Muscle of back (tissue), 11 donors: ENCODE data around the gene ALOX15. TPM values are rescaled to one million over a fixed set of nuclear protein-coding genes. Genes with fewer than 3 reads are reported as not detected.
"Not testable (repeated sequence)": the region's sequence is repeated elsewhere in the genome, so short reads cannot be mapped to it uniquely, and the experiment has no call there.

Source experiments
- DNase-seq, 3 donors: peaks; one replicate each; pipeline versions ENCODE4 v3.0.0 to v3.0.0-alpha.2; 2013
- polyA plus RNA-seq, 10 donors: library from polyadenylated mRNA; unstranded; fragments of 120-200 nt; gene quantifications; one replicate each; pipeline ENCODE4 v1.2.1, GENCODE V29; 2013; ENCODE audit not compliant: insufficient read length in 10 of 10

ALOX15 gene
- polyA plus RNA-seq, 10 donors, result 0.25 to 1.1 (median 0.44) TPM

DNA sequence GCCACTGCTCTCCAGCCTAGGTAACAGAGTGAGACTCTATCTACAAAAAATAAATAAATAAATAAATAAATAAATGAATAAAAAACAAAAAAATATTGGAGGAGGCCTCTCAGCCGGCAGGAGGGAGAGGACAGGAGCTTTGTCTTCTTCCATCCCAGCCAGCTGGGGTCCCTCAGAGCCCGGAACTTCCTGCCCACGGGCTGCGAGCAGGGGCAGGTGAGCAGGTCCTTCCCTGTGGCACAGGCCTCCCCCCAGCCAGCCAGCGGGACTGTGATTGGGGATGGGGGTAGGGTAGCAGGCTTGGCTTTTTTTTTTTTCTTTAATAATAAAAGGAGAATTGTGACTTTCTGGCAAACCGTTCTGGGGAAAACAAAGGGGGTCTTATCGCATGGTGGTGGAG lies 47.1 kb downstream of the ALOX15 start:
- DNase-seq, result no peak

DNA sequence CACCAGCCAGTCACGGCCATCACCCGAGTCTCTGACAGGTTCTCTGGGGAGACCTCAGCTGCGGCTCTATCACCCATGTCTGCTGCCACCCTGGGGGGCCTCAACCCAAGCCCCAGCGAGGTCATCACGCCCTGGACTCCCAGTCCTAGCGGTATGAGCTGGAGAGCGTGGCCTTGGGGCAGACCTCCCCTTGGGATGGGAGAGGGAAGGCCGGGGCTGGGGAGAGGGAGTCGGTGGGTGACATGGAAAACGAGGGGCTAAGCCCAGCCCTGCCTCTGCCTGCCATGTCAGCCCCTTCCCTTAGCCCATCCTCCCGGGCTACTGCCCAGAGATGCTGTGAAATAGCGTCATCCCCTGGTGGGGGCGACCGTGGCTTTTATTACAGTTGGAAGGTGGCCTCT lies 48.5 kb downstream of the ALOX15 start:
- no peak for DNase-seq

DNA sequence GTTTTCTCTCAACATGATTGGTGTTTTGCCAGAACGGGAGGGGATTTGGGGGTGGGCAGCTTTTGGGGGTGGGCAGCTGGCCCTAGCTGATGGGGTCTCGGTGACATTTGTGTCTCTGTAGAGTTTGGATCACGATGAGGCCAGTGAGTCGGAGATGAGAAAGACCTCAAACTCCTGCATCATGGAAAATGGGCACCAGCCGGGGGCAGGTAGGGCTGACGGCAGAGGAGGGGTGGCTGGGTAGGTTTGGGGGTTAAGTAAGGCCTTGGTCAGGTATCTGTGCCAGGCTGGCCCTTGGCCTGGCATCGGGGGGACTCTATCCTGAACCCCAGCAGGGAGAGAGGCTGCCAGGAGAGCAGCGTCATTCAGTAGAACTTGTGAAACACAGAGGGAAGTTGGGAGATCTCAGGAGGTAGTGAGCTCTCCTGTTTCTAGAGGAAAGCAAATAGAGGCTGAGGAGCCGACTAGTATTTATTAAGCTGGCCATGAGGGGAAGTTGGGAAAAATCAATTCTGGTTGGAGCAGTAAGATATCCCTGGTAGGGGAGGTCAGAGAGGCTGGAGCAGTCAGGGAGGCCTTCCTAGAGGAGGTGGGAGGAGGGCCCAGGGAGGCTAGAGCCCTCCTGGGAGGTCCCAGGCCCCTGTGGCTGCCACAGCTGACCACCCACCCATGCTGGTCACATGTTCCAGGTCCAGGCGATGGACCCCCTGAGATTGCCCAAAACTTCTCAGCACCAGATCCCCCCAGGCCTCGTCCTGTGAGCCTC lies 49.1 kb downstream of the ALOX15 start:
- DNase-seq, result no peak

DNA sequence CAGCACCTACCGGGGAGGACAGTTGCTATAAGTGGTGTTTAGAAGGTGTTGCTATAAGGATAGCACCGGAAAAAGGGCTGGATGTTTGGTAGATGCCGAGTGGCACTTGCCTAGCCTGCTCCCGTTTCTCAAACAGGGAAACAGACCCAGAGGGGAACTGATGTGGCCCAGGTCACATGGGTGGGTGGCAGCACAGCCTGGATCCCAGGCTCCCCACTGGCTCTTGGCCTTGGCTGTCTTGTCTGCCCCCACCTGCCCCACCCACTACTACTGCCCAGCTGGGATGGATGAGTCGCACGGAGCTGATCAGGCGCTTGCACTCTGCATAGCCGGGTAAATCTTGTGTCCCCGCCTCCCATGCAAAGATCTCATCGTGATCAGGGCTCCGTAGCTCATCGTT lies 49.9 kb downstream of the ALOX15 start:
- DNase-seq, result no peak

DNA sequence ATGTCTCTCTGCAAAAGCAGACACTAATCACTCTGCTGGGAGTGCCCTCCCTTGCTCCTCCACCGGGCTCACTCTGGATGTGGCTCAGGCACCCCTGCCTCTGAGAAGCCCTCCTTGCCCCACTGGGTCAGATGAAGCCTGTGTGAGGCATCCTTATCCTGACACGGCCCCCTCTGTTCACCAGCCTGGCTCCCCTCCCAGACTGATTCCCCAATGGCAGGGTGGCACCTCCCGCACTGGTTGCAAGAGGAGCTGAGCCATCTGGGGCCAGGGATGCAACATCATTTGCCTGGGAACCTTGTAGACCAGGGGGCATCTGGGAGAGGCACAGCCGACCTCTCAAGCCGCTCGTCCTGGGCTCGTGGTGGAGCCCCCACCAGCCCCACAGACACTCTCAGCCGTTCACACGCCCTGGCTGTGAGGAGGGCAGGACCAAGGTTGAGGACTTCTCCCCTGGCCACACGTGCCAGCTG lies 50.5 kb downstream of the ALOX15 start:
- DNase-seq, result no peak

DNA sequence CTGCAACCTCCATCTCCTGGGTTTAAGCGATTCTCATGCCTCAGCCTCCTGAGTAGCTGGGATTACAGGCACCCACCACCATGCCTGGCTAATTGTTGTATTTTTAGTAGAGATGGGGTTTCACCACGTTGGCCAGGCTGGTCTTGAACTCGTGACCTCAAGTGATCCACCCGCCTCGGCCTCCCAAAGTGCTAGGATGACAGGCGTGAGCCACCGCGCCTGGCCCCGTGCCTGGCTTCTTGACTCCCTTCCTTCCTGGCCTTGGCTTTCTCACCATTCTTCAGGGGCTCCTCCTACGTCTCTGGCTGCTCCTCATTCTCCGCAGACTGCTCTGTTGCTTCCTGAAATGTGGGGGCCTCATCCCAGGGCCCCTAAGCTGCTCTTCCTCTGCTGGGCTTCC lies 51.4 kb downstream of the ALOX15 start:
- not testable (repeated sequence) for DNase-seq

DNA sequence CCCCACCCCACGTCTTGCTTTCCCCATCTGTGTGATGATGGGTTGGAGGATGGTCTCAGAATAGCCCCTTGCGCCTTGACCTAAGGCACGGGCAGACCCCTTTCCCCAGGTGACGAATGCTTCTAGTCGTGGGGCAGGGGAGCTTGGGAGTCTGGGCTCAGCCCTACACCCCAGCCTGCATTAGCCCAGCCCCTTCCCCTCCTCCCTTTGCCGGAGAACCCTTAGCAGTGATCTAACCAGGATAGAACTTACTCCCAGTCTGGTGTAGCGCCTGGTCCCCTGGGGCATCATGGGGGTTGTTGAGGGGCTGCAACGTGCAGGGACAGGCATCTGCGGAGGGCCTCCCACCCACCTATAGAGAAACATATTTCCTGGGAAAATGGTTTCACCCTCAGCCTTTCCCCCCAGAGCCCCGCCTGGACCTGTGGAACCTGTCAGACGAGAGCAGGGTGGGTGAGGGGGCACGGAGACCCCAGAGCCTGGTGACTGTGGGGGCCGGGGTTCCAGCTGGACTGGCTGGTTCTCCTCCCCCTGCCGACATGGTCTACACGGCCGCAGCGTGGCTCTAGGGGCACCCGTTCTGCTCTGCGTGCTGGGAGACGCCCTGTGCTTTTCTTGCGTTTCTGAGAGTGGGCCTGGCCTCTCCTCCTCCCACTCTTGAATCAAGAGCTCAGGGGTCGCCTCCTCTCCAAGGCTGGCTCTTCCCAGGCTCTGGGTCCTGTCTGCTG lies 52.4 kb downstream of the ALOX15 start:
- no peak for DNase-seq

DNA sequence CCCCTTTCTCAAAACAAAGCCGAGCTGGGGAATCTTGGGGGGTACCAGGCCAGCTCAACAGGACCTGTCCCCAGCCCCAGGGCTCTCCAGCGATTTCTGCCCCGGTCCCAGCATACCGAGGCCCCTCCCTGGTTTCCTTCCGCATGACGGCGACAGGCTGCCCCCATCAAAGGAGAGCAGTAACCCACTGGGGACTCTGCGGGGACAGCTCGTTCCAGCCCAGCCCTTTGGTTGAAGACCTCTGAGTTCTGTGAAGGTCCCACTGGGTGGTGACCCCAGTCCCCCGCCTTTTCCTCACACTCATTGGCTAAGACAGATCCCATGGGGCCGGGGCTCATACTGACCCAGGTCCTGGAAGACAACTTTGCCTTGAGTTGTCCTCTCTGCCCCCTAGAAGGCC lies 53.1 kb downstream of the ALOX15 start:
- DNase-seq, result no peak

DNA sequence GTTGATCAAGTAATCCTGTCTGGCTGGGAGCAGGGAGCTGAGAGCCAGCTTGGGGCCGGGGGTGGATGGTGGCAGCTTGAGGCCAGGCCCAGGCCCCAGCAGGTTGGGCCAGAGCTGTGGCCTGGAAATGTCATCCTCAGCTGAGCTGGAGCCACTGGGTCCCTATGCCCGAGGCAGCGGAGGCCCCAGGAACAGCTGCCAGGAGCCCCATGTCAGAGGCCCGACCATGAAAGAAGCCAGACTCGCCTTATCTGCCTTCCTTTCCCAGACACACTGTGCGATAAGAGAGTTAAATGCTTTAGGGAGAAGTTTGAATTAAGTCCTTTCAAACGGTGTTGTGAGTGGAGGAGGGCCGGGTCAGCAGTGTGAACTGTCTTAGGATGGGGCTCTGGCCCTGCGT lies 53.7 kb downstream of the ALOX15 start:
- no peak for DNase-seq

DNA sequence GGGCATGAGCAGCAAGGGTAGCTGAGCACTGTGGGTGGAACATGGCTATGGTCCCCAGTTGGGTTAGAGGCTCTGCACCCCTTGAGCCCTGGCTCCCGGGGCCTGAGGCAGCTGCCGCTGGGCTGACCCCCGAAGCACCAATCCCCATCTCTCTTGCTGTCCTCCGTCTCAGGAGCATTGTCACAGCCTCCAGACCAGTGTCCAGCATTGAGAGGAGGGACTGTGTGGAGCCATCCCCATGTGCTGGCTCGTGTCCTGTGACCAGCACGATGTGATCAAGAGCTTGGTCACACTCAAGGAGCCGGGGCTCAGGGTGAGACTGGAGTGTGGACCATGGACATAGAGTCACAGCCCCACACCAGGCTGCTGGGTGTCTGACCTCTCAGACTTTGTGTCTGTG lies 54.3 kb downstream of the ALOX15 start:
- no peak for DNase-seq

DNA sequence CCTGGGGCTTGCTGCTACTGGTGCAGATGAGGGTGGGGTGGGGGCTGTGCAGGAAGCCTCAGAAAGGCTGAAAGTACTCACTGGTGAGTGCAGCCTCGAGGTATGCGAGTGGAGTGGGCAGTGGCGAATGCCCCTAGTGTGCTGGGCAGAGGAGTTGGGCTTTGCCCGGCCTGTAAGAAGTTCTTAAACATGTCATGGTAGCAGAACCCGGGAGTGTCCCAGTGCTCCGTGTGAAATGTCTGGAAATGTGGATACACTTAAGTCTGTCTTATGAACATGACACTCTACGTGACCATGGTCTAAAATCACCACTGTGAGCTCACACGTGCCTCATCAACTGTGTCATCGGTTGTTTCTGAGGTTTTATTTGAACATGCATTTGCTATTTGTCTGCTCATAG lies 55.4 kb downstream of the ALOX15 start:
- no peak for DNase-seq

DNA sequence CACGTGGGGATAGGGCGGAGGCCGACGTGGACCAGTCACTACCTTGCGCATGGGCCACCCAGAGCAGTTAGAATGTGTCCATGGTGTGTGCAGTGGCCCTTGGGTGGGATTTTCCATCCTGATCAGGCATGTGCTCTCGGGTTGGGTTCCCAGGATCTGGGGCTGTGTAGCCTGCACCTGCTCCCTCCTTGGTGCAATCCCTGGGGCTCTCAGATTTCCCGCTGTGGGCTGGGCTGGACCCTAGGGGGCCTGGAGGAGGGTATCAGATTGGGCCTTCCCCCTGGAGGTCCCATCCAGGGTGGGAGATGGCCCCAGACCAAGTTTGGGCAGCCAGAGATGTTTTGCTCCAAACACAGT lies 55.9 kb downstream of the ALOX15 start:
- no peak for DNase-seq

DNA sequence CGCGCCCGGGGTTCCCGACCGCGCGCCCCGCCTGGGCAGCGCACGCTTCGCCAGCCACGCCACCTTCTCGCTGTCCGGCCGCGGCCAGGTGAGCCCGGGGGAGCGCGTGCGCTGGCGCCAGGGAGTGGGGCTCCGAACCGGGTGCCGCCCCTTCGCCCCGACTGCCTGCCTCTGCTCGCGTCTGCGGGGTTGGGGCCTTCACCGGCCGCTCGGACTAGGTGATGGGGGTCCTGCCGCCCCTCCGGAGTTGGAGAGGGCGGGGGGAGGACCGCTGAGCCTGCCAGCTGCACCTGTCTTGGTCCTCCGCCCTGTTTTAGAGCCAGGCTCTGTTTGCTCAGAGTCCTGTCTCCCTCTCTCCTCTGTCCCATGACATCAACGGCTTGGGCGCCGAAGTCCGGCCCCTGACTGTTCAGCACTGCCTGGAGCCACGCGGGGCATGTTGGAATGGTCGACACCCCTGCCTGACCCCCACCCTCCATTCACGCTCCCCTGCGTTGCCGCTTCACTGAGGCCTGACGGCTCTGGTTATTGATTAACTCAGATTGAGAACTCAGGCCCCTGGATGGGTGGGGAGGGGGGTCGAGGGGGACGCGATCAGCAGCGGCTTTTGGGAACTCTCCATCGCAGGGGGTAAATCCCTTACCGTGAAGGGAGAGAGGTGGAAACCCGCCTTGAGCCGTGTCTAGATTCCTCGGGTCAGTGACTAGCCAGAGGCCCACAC lies 56.4 kb downstream of the ALOX15 start:
- no peak for DNase-seq

DNA sequence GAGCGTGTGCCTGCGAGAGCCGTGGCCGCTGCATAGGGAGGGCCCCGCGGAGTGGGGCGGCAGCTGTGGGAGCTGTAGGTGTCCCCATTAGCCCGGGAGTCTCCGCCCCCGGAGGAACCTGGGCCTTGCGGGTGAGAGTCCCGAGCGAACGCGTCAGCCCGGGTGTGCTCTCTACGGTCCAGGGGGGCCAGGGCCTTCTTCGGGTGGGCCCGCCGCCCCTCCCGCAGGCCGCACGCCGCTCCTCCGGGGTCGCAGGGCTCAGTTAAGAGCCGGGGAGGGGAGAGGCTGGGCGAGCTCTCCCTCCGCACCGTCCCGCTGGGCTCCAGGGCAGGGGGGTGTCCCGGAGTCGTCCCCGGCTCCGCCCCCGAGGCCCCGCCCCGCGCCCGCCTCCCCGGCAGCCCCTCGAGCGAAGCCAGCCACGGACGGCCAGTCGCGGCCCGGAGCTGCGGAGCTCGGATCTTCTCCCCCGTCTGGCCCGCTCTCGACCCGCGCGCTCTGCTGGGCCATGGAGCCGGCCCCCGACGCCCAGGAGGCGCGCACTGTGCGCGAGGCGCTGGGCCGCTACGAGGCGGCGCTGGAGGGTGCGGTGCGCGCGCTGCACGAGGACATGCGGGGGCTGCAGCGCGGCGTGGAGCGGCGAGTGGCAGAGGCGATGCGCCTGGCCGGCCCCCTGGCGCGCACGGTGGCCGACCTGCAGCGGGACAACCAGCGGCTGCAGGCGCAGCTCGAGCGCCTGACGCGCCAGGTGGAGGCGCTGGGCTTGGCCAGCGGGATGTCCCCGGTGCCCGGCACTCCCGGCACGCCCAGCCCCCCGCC lies 57.2 kb downstream of the ALOX15 start, which contains the start of gene SMTNL2:
Gene SMTNL2, plus strand, starts transcription at position 429 of the 816 bp plus-strand sequence. Its CDS starts 77 bp downstream, at position 506.
- peak in 1 of 3 donors; percentile 79 for DNase-seq

DNA sequence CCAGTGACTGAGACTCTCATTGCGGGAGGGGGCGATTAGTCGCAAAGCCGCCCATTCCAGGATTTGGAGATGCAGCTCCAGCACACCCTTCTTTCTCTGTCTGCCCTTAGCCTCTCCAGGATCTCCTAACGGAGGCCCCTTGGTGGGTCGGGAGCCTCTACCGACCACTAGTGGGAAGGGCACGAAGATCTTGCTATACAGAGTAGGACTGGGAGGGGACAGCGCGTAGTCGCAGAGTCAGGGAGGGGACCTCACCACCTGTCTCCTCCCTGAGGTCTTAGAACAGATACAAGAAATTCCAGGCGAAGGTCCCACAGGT lies 57.7 kb downstream of the ALOX15 start:
- peak in 1 of 3 donors; percentile 65 for DNase-seq

DNA sequence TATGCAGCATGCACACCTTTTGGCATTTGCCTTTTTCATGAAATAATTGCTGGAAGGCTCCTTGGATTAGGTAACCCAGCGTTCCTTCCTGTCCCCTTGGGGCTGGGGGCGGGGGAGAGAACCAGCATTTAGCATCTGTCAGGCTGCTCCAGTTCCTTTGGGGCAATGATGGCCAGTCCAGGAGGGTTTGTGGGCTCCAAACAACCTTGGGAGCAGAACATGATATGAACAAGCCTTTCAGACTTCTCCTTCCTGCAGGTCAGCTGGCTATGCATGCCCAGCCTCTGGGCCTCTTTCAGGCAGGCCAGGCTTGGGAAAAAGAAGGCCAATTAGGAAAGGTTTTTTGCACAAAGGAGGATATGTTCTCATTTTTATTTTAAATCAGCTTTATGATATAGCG lies 58.3 kb downstream of the ALOX15 start:
- DNase-seq, result no peak

DNA sequence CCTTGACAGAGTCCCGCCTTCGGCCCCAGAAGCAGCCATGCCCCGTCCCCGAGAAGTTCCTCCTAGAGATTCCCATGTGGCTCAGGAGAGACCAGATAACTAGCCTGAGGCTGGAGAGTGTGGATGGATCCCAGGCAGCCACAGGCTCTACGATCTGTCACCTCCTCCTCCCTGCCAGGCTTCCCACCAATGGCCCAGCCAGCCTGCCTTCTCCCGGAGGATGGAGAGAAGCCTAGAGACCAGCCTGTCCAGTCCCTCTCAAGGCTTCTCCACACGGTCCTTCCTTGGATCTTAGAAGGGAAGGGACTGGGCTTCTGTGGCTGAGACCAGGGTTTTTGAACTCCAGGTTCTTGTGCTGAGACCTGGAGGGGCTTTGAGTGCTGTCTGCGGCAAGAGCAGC lies 58.8 kb downstream of the ALOX15 start:
- DNase-seq, result no peak

DNA sequence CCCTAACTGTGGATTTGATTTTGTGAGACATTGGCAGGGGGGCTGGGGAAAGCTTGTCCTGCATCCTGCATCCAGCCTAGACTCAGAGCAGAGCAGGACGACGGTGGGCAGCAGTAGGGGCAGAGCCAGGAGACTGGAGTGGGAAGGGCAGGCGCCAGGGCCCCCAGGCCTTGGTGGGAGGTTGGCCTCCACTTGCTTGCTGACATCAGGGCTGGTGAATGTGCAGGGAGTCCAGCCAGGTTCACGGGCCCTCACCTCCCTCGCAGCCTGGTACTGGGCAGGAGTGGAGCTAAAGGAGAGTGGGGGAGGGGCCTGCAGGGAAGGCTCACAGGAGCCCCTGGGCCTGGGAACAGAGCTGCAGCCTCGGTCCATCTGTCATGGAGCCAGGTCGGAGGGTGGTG lies 59.4 kb downstream of the ALOX15 start:
- DNase-seq, result no peak
